ENCODE measurements around the gene GREB1L. TPM values are rescaled to one million over a fixed set of nuclear protein-coding genes. Genes with fewer than 3 reads are reported as not detected.

GREB1L gene
- total and polyA plus RNA-seq, 11 donors: 4.0 to 21.5 (median 9.0) TPM

DNA sequence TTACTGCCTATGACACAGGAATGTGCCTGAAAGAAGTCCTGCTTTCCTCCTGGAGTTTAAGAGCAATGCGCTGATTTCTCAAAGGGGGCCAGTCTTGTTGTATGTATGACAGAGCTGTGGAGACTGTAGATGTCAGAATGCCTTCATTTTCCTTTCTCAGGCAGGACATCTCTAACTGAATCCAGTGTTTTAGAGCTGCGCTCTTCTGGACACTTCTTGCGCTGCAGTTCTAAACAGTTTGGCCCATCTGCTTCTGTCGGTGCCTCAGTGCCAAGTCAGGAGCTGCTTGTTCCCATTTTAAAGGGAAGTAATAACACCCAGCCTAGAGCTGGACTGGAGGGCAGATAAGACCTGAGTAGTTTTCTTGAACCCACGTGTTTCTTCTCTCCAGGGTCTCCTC lies 267.0 kb downstream of the GREB1L start:
- no peak overlapping the region for H3K27ac ChIP-seq
- no peaks in the 10 kb centered on the region for H3K4me1 ChIP-seq
- TF ChIP-seq, protein P1, sequence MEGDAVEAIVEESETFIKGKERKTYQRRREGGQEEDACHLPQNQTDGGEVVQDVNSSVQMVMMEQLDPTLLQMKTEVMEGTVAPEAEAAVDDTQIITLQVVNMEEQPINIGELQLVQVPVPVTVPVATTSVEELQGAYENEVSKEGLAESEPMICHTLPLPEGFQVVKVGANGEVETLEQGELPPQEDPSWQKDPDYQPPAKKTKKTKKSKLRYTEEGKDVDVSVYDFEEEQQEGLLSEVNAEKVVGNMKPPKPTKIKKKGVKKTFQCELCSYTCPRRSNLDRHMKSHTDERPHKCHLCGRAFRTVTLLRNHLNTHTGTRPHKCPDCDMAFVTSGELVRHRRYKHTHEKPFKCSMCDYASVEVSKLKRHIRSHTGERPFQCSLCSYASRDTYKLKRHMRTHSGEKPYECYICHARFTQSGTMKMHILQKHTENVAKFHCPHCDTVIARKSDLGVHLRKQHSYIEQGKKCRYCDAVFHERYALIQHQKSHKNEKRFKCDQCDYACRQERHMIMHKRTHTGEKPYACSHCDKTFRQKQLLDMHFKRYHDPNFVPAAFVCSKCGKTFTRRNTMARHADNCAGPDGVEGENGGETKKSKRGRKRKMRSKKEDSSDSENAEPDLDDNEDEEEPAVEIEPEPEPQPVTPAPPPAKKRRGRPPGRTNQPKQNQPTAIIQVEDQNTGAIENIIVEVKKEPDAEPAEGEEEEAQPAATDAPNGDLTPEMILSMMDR (IDR thresholded peaks at IDR 0.05): no peak
- no peak for TF ChIP-seq POLR2A (IDR thresholded peaks at IDR 0.05)
- DNase-seq (no peak), ATAC-seq (no peak)
- 84 to 90% (median 87%) methylated on average over 5 of the region's 5 CpGs for WGBS, 4 donors
- H3K9me3 ChIP-seq: peaks cover 0 to 3% (median 0%) of the 10 kb centered on the region in 12 donors
- intact Hi-C loops (cut with DNase I): loop anchor here in 1 of 10 donors (10.0 kb wide), 2 partner anchors 64 to 284 kb away; no protein-coding TSS in a partner anchor
- H3K4me3 ChIP-seq: no peak overlapping the region
- H3K36me3 ChIP-seq: peaks cover 0 to 14% (median 6%) of the 10 kb centered on the region in 9 donors
- no peaks in the 10 kb centered on the region for H3K27me3 ChIP-seq

DNA sequence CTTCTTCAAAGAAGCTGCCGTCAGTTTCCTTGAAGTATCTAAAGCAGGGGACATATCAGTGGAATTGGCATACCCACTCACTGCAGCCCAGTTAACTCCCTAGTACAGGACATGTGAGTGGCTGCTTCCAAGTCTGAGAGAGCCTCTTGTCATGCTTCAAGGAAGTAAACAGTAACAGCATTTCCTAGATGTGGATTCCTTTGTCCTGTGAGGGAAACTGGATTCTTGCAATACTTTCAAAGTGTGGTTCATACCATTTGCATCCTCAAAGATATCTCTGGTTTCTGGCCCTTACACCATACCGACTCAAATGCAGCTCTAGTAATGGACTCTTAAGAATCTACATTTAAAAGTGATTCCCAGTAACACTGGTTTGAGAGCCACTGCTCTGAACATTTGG lies 271.3 kb downstream of the GREB1L start:
- peaks cover 0 to 3% (median 0%) of the 10 kb centered on the region in 12 donors for H3K9me3 ChIP-seq
- intact Hi-C loops (cut with DNase I): loop anchor here in 2 of 10 donors (10.0 kb wide), 2 partner anchors 108 to 318 kb away; no protein-coding TSS in a partner anchor
- H3K4me3 ChIP-seq: no peak overlapping the region
- no peak for DNase-seq
- H3K27ac ChIP-seq: no peak overlapping the region
- WGBS, 4 donors: 89 to 97% (median 95%) methylated on average over 2 of the region's 2 CpGs
- peaks cover 0 to 37% (median 16%) of the 10 kb centered on the region in 9 donors for H3K36me3 ChIP-seq
- ATAC-seq: no peak
- no peaks in the 10 kb centered on the region for H3K4me1 ChIP-seq
- TF ChIP-seq, protein P1 (IDR thresholded peaks at IDR 0.05): no peak
- no peak for TF ChIP-seq POLR2A (IDR thresholded peaks at IDR 0.05)
- no peaks in the 10 kb centered on the region for H3K27me3 ChIP-seq

DNA sequence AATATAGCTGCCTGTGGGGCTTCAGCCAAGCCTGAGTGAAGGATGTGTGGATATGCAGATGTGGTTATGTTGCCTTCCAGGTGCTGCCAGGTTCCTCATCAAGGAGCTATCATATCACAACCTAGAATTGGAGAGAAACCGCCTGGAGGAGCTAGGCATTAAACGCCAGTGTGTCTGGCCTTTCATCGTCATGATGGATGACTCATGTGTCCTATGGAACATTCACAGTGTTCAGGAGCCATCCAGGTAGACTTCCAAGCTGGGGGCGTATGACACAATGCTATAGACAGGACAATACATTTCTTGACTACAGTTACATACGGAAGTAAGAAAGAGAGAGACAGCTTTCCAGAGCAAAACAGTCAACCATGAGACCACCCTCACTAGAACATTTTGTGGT lies 271.7 kb downstream of the GREB1L start:
- Histone ChIP-seq H3K27ac (no peak overlapping the region), H3K36me3 (peaks cover 0 to 39% (median 17%) of the 10 kb centered on the region in 9 donors), H3K27me3 (no peaks in the 10 kb centered on the region), H3K9me3 (peaks cover 0 to 3% (median 0%) of the 10 kb centered on the region in 12 donors), H3K4me3 (no peak overlapping the region), H3K4me1 (no peaks in the 10 kb centered on the region)
- intact Hi-C loops (cut with DNase I): loop anchor here in 2 of 10 donors (10.0 kb wide), 2 partner anchors 109 to 319 kb away; no protein-coding TSS in a partner anchor
- DNase-seq (no peak), ATAC-seq (no peak)
- TF ChIP-seq POLR2A (IDR thresholded peaks at IDR 0.05): no peak
- TF ChIP-seq, protein P1 (IDR thresholded peaks at IDR 0.05): no peak
- WGBS, 4 donors: 94 to 98% (median 96%) methylated on average over 5 of the region's 5 CpGs

DNA sequence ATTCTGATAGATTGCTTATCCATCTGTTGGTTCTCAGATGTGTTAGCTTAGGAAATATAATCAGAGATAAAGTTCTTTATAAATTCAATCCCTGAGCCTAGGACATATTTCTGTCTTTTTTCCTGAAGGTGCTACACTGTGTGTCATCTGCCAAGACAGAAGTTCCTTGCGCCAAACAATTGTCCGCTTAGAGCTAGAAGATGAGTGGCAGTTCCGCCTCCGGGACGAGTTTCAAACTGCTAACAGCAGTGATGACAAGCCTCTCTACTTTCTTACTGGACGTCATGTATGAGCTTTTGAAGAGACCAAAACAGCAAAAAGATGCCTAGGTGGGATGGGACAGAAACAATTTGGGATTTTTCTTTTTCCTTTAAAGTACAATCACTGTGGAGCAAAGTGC lies 280.5 kb downstream of the GREB1L start:
- DNase-seq: no peak

More for the DNA sequence above, 280.5 kb downstream of the GREB1L start:
- peaks cover 0 to 73% (median 40%) of the 10 kb centered on the region in 9 donors for H3K36me3 ChIP-seq
- TF ChIP-seq POLR2A (IDR thresholded peaks at IDR 0.05): no peak
- TF ChIP-seq, protein P1 (IDR thresholded peaks at IDR 0.05): no peak
- WGBS, 4 donors: 70 to 80% (median 75%) methylated on average over 6 of the region's 6 CpGs
- no peaks in the 10 kb centered on the region for H3K27me3 ChIP-seq
- H3K27ac ChIP-seq: no peak overlapping the region
- H3K4me1 ChIP-seq: no peaks in the 10 kb centered on the region
- no peak for ATAC-seq
- no peaks in the 10 kb centered on the region for H3K9me3 ChIP-seq
- intact Hi-C loops (cut with DNase I): loop anchor here in 2 of 10 donors (10.0 kb wide), 2 partner anchors 52 to 58 kb away; no protein-coding TSS in a partner anchor
- H3K4me3 ChIP-seq: no peak overlapping the region
